Mesenchymal stem cell (in vitro differentiated cells and primary cell): ENCODE results near the gene SMAD6.
"Not testable (repeated sequence)": the region's sequence is repeated elsewhere in the genome, so short reads cannot be mapped to it uniquely, and the experiment has no call there.

Source experiments
- DNase-seq: peaks from one replicate; pipeline ENCODE4 v3.0.0-alpha.2; 2013
- H2AFZ ChIP-seq: one replicate; pipeline ENCODE4 v1.6.1; 2013; ENCODE audit warnings: low read depth, mild to moderate bottlenecking, control low read depth, inconsistent platforms, low read length, moderate library complexity
- H2AK5ac ChIP-seq: 2 replicates; pipeline ENCODE4 v1.6.1; 2013; ENCODE audit warnings: low read length, moderate library complexity, mild to moderate bottlenecking, inconsistent platforms; ENCODE audit not compliant: severe bottlenecking
- H2BK120ac ChIP-seq: one replicate; pipeline ENCODE4 v1.6.1; 2013; ENCODE audit warnings: low read depth, mild to moderate bottlenecking, inconsistent platforms, low read length, moderate library complexity
- H2BK12ac ChIP-seq, 2 experiments: one replicate each; pipeline ENCODE4 v1.6.1; 2013; ENCODE audit warnings: inconsistent platforms in 2 of 2, low read length in 2 of 2, mild to moderate bottlenecking in 2 of 2, moderate library complexity in 2 of 2, control low read depth in 1 of 2
- H2BK15ac ChIP-seq: one replicate; pipeline ENCODE4 v1.6.1; 2013; ENCODE audit warnings: mild to moderate bottlenecking, low read depth, inconsistent platforms; ENCODE audit not compliant: poor library complexity, severe bottlenecking
- H2BK5ac ChIP-seq: 2 replicates; pipeline ENCODE4 v1.6.1; 2013; ENCODE audit warnings: low read depth, mild to moderate bottlenecking, low read length, control low read depth, inconsistent platforms; ENCODE audit not compliant: poor library complexity, severe bottlenecking
- H3K14ac ChIP-seq, 2 experiments: one replicate each; pipeline ENCODE4 v1.6.1; 2013; ENCODE audit warnings: inconsistent platforms in 2 of 2, low read length in 2 of 2, control low read depth in 1 of 2, mild to moderate bottlenecking in 1 of 2, moderate library complexity in 1 of 2
- H3K18ac ChIP-seq, 2 experiments: one replicate each; pipeline ENCODE4 v1.6.1; 2013; ENCODE audit warnings: inconsistent platforms in 2 of 2, low read length in 2 of 2, control low read depth in 1 of 2, low read depth in 1 of 2, mild to moderate bottlenecking in 1 of 2
- H3K23ac ChIP-seq, 2 experiments: one replicate each; pipeline ENCODE4 v1.6.1; 2013; ENCODE audit warnings: inconsistent platforms in 2 of 2, low read length in 2 of 2, mild to moderate bottlenecking in 2 of 2, moderate library complexity in 2 of 2, control low read depth in 1 of 2
- H3K27ac ChIP-seq: 2 replicates; pipeline ENCODE4 v1.5.1; 2013; ENCODE audit warnings: mild to moderate bottlenecking, moderate library complexity, low read length, control low read depth, inconsistent platforms; ENCODE audit not compliant: poor library complexity, severe bottlenecking
- H3K27me3 ChIP-seq, 2 experiments: 2 replicates each; pipeline versions ENCODE4 v1.6.1 to v1.7.0; 2013; ENCODE audit warnings: low read length in 2 of 2, mild to moderate bottlenecking in 2 of 2, moderate library complexity in 2 of 2, control low read depth in 1 of 2, inconsistent platforms in 1 of 2; ENCODE audit not compliant: control insufficient read depth in 1 of 2, insufficient read depth in 1 of 2
- H3K36me3 ChIP-seq, 2 experiments: 2 replicates each; pipeline versions ENCODE4 v1.6.1 to v1.7.0; 2013; ENCODE audit warnings: low read length in 2 of 2, control low read depth in 1 of 2, inconsistent platforms in 1 of 2, low read depth in 1 of 2, mild to moderate bottlenecking in 1 of 2; ENCODE audit not compliant: insufficient read depth in 2 of 2, control insufficient read depth in 1 of 2
- H3K4ac ChIP-seq, 2 experiments: one replicate each; pipeline ENCODE4 v1.6.1; 2013; ENCODE audit warnings: inconsistent platforms in 2 of 2, low read length in 2 of 2, mild to moderate bottlenecking in 2 of 2, moderate library complexity in 2 of 2, control low read depth in 1 of 2, low read depth in 1 of 2
- H3K4me1 ChIP-seq: 2 replicates; pipeline ENCODE4 v1.6.1; 2013; ENCODE audit warnings: low read depth, low read length, control low read depth; ENCODE audit not compliant: control insufficient read depth, insufficient read depth
- H3K4me2 ChIP-seq: 2 replicates; pipeline ENCODE4 v1.6.1; 2013; ENCODE audit warnings: low read length, mild to moderate bottlenecking, inconsistent platforms; ENCODE audit not compliant: poor library complexity, severe bottlenecking
- H3K4me3 ChIP-seq, 2 experiments: 2 replicates each; pipeline versions ENCODE4 v1.5.1 to v1.7.0; 2013; ENCODE audit warnings: low read length in 2 of 2, mild to moderate bottlenecking in 2 of 2, control low read depth in 1 of 2, low read depth in 1 of 2; ENCODE audit not compliant: insufficient read depth in 1 of 2
- H3K79me1 ChIP-seq: replicated peaks from 2 replicates; pipeline ENCODE4 v1.6.1; 2013; ENCODE audit warnings: mild to moderate bottlenecking, control low read depth, low read length, inconsistent platforms; ENCODE audit not compliant: poor library complexity, severe bottlenecking
- H3K9ac ChIP-seq: 2 replicates; pipeline ENCODE4 v1.7.0; 2013; ENCODE audit warnings: mild to moderate bottlenecking, low read length, moderate library complexity
- H3K9me3 ChIP-seq: 2 replicates; pipeline ENCODE4 v1.7.0; 2013; ENCODE audit warnings: mild to moderate bottlenecking, low read length; ENCODE audit not compliant: control insufficient read depth
- H4K8ac ChIP-seq: one replicate; pipeline ENCODE4 v1.6.1; 2013; ENCODE audit warnings: inconsistent platforms, mild to moderate bottlenecking, low read length, moderate library complexity
- H4K91ac ChIP-seq: one replicate; pipeline ENCODE4 v1.6.1; 2013; ENCODE audit warnings: mild to moderate bottlenecking, low read length, inconsistent platforms
- WGBS: methylation state at CpG from one replicate; pipeline ENCODE4 v1.1.7; 2013; ENCODE audit warnings: mixed read lengths; 5-methylcytosine and 5-hydroxymethylcytosine counted together

Gene SMAD6

DNA sequence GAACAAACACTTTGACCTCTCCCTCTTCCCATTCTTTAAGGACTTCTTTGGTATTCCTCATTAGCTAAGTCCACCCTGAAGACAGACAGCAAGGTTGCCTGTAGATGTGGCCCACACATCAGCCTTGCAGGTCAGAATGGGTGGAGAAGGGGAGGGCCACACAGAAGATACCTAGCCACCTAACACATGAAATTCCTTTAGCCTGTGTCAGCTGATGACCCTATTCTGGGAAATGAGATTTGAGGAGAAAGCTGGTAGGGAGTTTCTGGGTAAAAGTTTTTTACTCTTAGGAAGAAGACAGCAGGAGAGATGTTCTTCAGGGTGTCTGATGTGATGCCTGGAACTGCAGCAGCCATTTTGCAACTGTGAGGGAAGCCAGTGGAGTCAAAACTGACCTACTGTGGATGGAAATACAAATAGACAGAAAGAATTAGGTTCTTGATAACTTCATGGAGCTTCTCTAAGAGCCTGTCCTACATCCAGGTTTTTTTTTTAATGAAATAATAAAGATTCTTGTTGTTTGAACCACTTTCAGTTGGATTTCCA lies 17.8 kb upstream of the SMAD6 start:
- Histone ChIP-seq H2BK5ac (no peak overlapping the region), H3K14ac (no peak overlapping the region), H3K4me3 (no peak overlapping the region), H3K9me3 (peaks cover 14% of the 10 kb centered on the region), H4K8ac (no peak overlapping the region), H2BK15ac (no peak overlapping the region), H3K36me3 (no peaks in the 10 kb centered on the region), H3K23ac (no peak overlapping the region), H3K4me1 (peaks cover 5% of the 10 kb centered on the region), H2BK120ac (no peak overlapping the region), H3K18ac (no peak overlapping the region), H3K4ac (no peak overlapping the region), H2BK12ac (no peak overlapping the region), H4K91ac (no peak overlapping the region), H3K27ac (no peak overlapping the region), H2AFZ (no peak overlapping the region), H3K9ac (no peak overlapping the region), H3K4me2 (no peak overlapping the region), H3K79me1 (no peaks in the 10 kb centered on the region), H2AK5ac (no peak overlapping the region), H3K27me3 (no peaks in the 10 kb centered on the region)
- no peak for DNase-seq

- H2AK5ac ChIP-seq, result no peak overlapping the region
- no peak overlapping the region for H4K91ac ChIP-seq
- H3K4me2 ChIP-seq, result no peak overlapping the region
- DNase-seq, result no peak
- H3K27me3 ChIP-seq, result no peaks in the 10 kb centered on the region
- no peaks in the 10 kb centered on the region for H3K4me1 ChIP-seq
- H2BK120ac ChIP-seq, result no peak overlapping the region
- H3K27ac ChIP-seq, result no peak overlapping the region
- peak overlapping the region in 1 of 2 experiments; percentile 15 for H2BK12ac ChIP-seq
- H3K23ac ChIP-seq, result no peak overlapping the region
- H2BK15ac ChIP-seq, result no peak overlapping the region
- no peak overlapping the region for H3K18ac ChIP-seq
- H3K4me3 ChIP-seq, result no peak overlapping the region
- H2AFZ ChIP-seq, result no peak overlapping the region
- no peak overlapping the region for H3K4ac ChIP-seq
- no peak overlapping the region for H3K9ac ChIP-seq
- H2BK5ac ChIP-seq, result no peak overlapping the region
- H3K9me3 ChIP-seq, result peaks cover 14% of the 10 kb centered on the region
- H3K14ac ChIP-seq, result no peak overlapping the region
- H4K8ac ChIP-seq, result peak overlapping the region; percentile 14
- no peaks in the 10 kb centered on the region for H3K36me3 ChIP-seq
- WGBS, result 95% methylated on average over 2 of the region's 5 CpGs
- no peaks in the 10 kb centered on the region for H3K79me1 ChIP-seq
These were observed 16.3 kb upstream of the SMAD6 start for GRCh38 chr15:66685638-66686150.

- H3K4me3 ChIP-seq, H3K4me2 ChIP-seq, DNase-seq, H3K14ac ChIP-seq, H3K9me3 ChIP-seq, H3K27me3 ChIP-seq, H3K79me1 ChIP-seq, H3K36me3 ChIP-seq, H2AK5ac ChIP-seq, H3K9ac ChIP-seq, H3K27ac ChIP-seq, H3K18ac ChIP-seq, H3K23ac ChIP-seq, H2AFZ ChIP-seq, H4K91ac ChIP-seq, H2BK15ac ChIP-seq, H2BK12ac ChIP-seq, H4K8ac ChIP-seq, H2BK120ac ChIP-seq, H2BK5ac ChIP-seq, H3K4ac ChIP-seq, H3K4me1 ChIP-seq: not testable (repeated sequence)
- 100% methylated on average over 2 of the region's 7 CpGs for WGBS
These were observed 11.1 kb upstream of the SMAD6 start for GRCh38 chr15:66690912-66691311.

DNA sequence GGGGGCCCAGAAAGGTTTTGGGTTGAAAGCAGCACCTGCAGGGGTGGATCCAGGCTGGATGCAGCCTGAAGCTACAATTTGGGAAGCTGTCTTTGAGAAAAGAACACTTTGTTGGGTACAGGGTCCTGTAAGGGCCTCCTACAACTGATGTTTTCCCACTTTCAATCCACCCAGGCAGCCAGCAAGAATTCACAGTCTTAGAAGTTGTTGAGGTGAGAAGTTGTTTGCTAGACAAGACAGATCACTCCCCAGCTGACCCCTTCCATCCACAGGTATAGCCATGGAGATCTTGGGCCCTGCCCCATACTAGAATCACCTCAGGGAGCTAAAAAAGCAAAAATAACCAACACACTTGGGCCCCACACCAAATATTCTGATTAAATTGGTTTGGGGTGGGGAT lies 10.3 kb upstream of the SMAD6 start:
- Histone ChIP-seq H2BK12ac (peak overlapping the region in 1 of 2 experiments; percentile 11), H4K8ac (no peak overlapping the region), H2BK5ac (no peak overlapping the region), H2AFZ (no peak overlapping the region), H3K18ac (peak overlapping the region in 1 of 2 experiments; percentile 55), H3K4me3 (no peak overlapping the region), H3K23ac (no peak overlapping the region), H3K79me1 (no peaks in the 10 kb centered on the region), H3K9me3 (no peaks in the 10 kb centered on the region), H3K4ac (no peak overlapping the region), H4K91ac (no peak overlapping the region), H3K4me2 (no peak overlapping the region), H3K27ac (no peak overlapping the region), H3K9ac (no peak overlapping the region), H3K14ac (no peak overlapping the region), H3K4me1 (no peaks in the 10 kb centered on the region), H2AK5ac (no peak overlapping the region), H2BK15ac (no peak overlapping the region), H2BK120ac (peak overlapping the region; percentile 39), H3K36me3 (no peaks in the 10 kb centered on the region), H3K27me3 (no peaks in the 10 kb centered on the region)
- DNase-seq, result no peak
